H1 (cell line): ENCODE data around the gene CDKL1. TPM values are rescaled to one million over a fixed set of nuclear protein-coding genes. Genes with fewer than 3 reads are reported as not detected.

Source experiments
- CTCF ChIA-PET: fragments of 300-600 bp; sonication (Branson Sonifier 250); formaldehyde crosslinking; loops from one replicate; lab custom pipeline; 2021; ENCODE audit not compliant: partially characterized antibody; lab: Charles Lee
- POLR2A ChIA-PET: fragments of 300-600 bp; sonication (Branson Sonifier 250); formaldehyde crosslinking; loops from one replicate; lab custom pipeline; 2021; ENCODE audit warnings: inconsistent platforms; ENCODE audit not compliant: partially characterized antibody; lab: Charles Lee
- DNase-seq, 2 experiments: peaks; one replicate each; pipeline versions ENCODE4 v3.0.0 to v3.0.0-alpha.2; 2010 to 2022; ENCODE audit warnings: low spot score in 2 of 2, low read depth in 1 of 2, mixed read lengths in 1 of 2
- FAIRE-seq: peaks from 2 replicates; lab custom pipeline; 2011; peaks lifted over from hg19 to GRCh38; lab: Jason Lieb, UNC
- H2AFZ ChIP-seq: 2 replicates; pipeline ENCODE4 v1.8.1; 2012; ENCODE audit warnings: low read length, inconsistent platforms
- H2AK5ac ChIP-seq: 2 replicates; pipeline ENCODE4 v1.6.1; 2013; ENCODE audit warnings: low read depth, low read length
- H2BK120ac ChIP-seq: replicated peaks from 2 replicates; pipeline ENCODE3; 2013; ENCODE audit warnings: low read depth, low read length, inconsistent platforms
- H2BK12ac ChIP-seq: 2 replicates; pipeline ENCODE4 v1.6.1; 2013; ENCODE audit warnings: low read depth, low read length
- H2BK15ac ChIP-seq: 2 replicates; pipeline ENCODE4 v1.6.1; 2013; ENCODE audit warnings: low read length
- H2BK20ac ChIP-seq: 2 replicates; pipeline ENCODE4 v1.6.1; 2013; ENCODE audit warnings: low read length
- H2BK5ac ChIP-seq: 2 replicates; pipeline ENCODE4 v1.6.1; 2013; ENCODE audit warnings: low read depth, low read length
- H3K14ac ChIP-seq: 2 replicates; pipeline ENCODE4 v1.6.1; 2013; ENCODE audit warnings: inconsistent platforms; ENCODE audit not compliant: insufficient read length
- H3K18ac ChIP-seq: 2 replicates; pipeline ENCODE4 v1.6.1; 2013; ENCODE audit warnings: low read length; ENCODE audit errors: extremely low read depth
- H3K23ac ChIP-seq: 2 replicates; pipeline ENCODE4 v1.6.1; 2013; ENCODE audit warnings: inconsistent platforms; ENCODE audit not compliant: insufficient read length
- H3K23me2 ChIP-seq: 2 replicates; pipeline ENCODE4 v1.6.1; 2013; ENCODE audit warnings: low read depth, low read length
- H3K27ac ChIP-seq: 2 replicates; pipeline ENCODE4 v1.6.1; 2011; ENCODE audit warnings: low read depth, low read length, inconsistent platforms
- H3K27me3 ChIP-seq, 4 experiments: replicated peaks in 1 of 4; 1 replicate in 1 of 4; 2 replicates in 3 of 4; pipeline versions ENCODE4 v1.6.1 to v1.8.1; 2011 to 2013; ENCODE audit warnings: low read length in 3 of 4, mild to moderate bottlenecking in 3 of 4, inconsistent platforms in 2 of 4, mixed read lengths in 2 of 4, moderate library complexity in 1 of 4; ENCODE audit not compliant: control insufficient read depth in 3 of 4, insufficient read depth in 3 of 4; ENCODE audit errors: extremely low read depth in 1 of 4
- H3K36me3 ChIP-seq, 4 experiments: 2 replicates each; pipeline versions ENCODE4 v1.6.1 to v1.8.1; 2011 to 2013; ENCODE audit warnings: mild to moderate bottlenecking in 4 of 4, low read length in 3 of 4, moderate library complexity in 2 of 4, control low read depth in 1 of 4, inconsistent platforms in 1 of 4; ENCODE audit not compliant: insufficient read depth in 4 of 4, control insufficient read depth in 2 of 4
- H3K4ac ChIP-seq: replicated peaks from 2 replicates; pipeline ENCODE3; 2013; ENCODE audit warnings: low read length, low read depth, mixed read lengths, inconsistent platforms; ENCODE audit not compliant: insufficient read length
- H3K4me1 ChIP-seq, 4 experiments: replicated peaks in 1 of 4; 1 replicate in 1 of 4; 2 replicates in 3 of 4; pipeline versions ENCODE4 v1.6.1 to v1.8.1; 2011 to 2013; ENCODE audit warnings: low read length in 3 of 4, inconsistent platforms in 2 of 4, mixed read lengths in 1 of 4; ENCODE audit not compliant: insufficient read depth in 4 of 4, control insufficient read depth in 3 of 4
- H3K4me2 ChIP-seq, 2 experiments: 2 replicates each; pipeline versions ENCODE4 v1.6.1 to v1.8.1; 2011 to 2013; ENCODE audit warnings: low read depth in 2 of 2, low read length in 2 of 2, control low read depth in 1 of 2, inconsistent platforms in 1 of 2, mild to moderate bottlenecking in 1 of 2; ENCODE audit not compliant: insufficient read depth in 1 of 2
- H3K4me3 ChIP-seq, 4 experiments: fragments of 200-600, 300-600 bp in 1 of 4; sonication (generic), shearing (Covaris generic), sonication (Bioruptor Twin) in 1 of 4; 2 replicates each; pipeline versions ENCODE4 v1.5.1 to v1.8.1; 2011 to 2016; ENCODE audit warnings: low read length in 4 of 4, low read depth in 3 of 4, control low read depth in 2 of 4, inconsistent platforms in 2 of 4, mild to moderate bottlenecking in 2 of 4, mixed read lengths in 1 of 4, moderate library complexity in 1 of 4; ENCODE audit not compliant: insufficient read depth in 2 of 4; ENCODE audit errors: extremely low read depth in 1 of 4
- H3K56ac ChIP-seq: replicated peaks from 2 replicates; pipeline ENCODE3; 2013; ENCODE audit warnings: low read depth, mild to moderate bottlenecking, mixed read lengths, low read length, inconsistent platforms; ENCODE audit not compliant: insufficient read length
- H3K79me1 ChIP-seq: 2 replicates; pipeline ENCODE4 v1.6.1; 2013; ENCODE audit warnings: low read depth, low read length, control low read depth
- H3K79me2 ChIP-seq, 2 experiments: 2 replicates each; pipeline versions ENCODE4 v1.6.1 to v1.8.1; 2012 to 2013; ENCODE audit warnings: low read length in 2 of 2, mild to moderate bottlenecking in 2 of 2, inconsistent platforms in 1 of 2; ENCODE audit not compliant: insufficient read depth in 2 of 2, control insufficient read depth in 1 of 2
- H3K9ac ChIP-seq, 4 experiments: replicated peaks in 1 of 4; 1 replicate in 1 of 4; 2 replicates in 3 of 4; pipeline versions ENCODE4 v1.6.1 to v1.8.1; 2011 to 2013; ENCODE audit warnings: low read depth in 3 of 4, low read length in 3 of 4, control low read depth in 2 of 4, mild to moderate bottlenecking in 2 of 4, moderate library complexity in 2 of 4, inconsistent platforms in 1 of 4; ENCODE audit errors: extremely low read depth in 1 of 4
- H3K9me3 ChIP-seq, 2 experiments: 2 replicates each; pipeline versions ENCODE4 v1.6.1 to v1.8.1; 2012 to 2013; ENCODE audit warnings: mild to moderate bottlenecking in 2 of 2, moderate library complexity in 2 of 2, control low read depth in 1 of 2, inconsistent platforms in 1 of 2, low read depth in 1 of 2, low read length in 1 of 2, mixed read lengths in 1 of 2; ENCODE audit not compliant: insufficient read depth in 2 of 2
- H4K20me1 ChIP-seq, 2 experiments: replicated peaks in 1 of 2; 2 replicates each; pipeline versions ENCODE3 to v1.8.1; 2011 to 2013; ENCODE audit warnings: inconsistent platforms in 2 of 2, low read length in 2 of 2, mild to moderate bottlenecking in 1 of 2; ENCODE audit not compliant: insufficient read depth in 2 of 2, control insufficient read depth in 1 of 2
- H4K5ac ChIP-seq: 2 replicates; pipeline ENCODE4 v1.6.1; 2013; ENCODE audit warnings: low read length, low read depth, mixed read lengths, inconsistent platforms; ENCODE audit not compliant: insufficient read length
- H4K8ac ChIP-seq: 2 replicates; pipeline ENCODE4 v1.8.0; 2013; ENCODE audit warnings: mild to moderate bottlenecking, moderate library complexity, low read length, inconsistent platforms; ENCODE audit not compliant: insufficient read depth; ENCODE audit errors: extremely low read depth
- H4K91ac ChIP-seq: replicated peaks from 2 replicates; pipeline ENCODE3; 2013; ENCODE audit warnings: low read length, mixed read lengths, inconsistent platforms; ENCODE audit not compliant: insufficient read length
- ASH2L ChIP-seq: fragments of 200-600, 300-600 bp; sonication (generic); IDR thresholded peaks from one replicate; pipeline ENCODE4 v1.7.1; 2017; ENCODE audit warnings: low read length
- CHD2 ChIP-seq: IDR thresholded peaks from 2 replicates; pipeline ENCODE4 v1.6.1; 2012; ENCODE audit warnings: low read length, improper control_type of control experiment
- GABPA ChIP-seq: IDR thresholded peaks from 2 replicates; pipeline ENCODE4 v1.6.1; 2011; ENCODE audit warnings: mild to moderate bottlenecking, low read length, moderate library complexity, borderline replicate concordance; ENCODE audit not compliant: insufficient read depth
- HDAC6 ChIP-seq: IDR thresholded peaks from one replicate; pipeline ENCODE4 v1.7.1; 2012; ENCODE audit warnings: low read depth, mild to moderate bottlenecking, inconsistent platforms, low read length, moderate library complexity
- MAX ChIP-seq: IDR thresholded peaks from 2 replicates; pipeline ENCODE4 v1.6.1; 2012; ENCODE audit warnings: inconsistent platforms
- NANOG ChIP-seq: IDR thresholded peaks from 2 replicates; pipeline ENCODE4 v1.6.1; 2011; ENCODE audit warnings: low read length, low read depth, mild to moderate bottlenecking, inconsistent platforms; ENCODE audit not compliant: insufficient read depth, poor library complexity, severe bottlenecking
- SIN3A ChIP-seq, 2 experiments: IDR thresholded peaks in 1 of 2; conservative IDR thresholded peaks in 1 of 2; 2 replicates each; pipeline ENCODE4 v1.6.1; 2011 to 2012; ENCODE audit warnings: low read length in 2 of 2, improper control_type of control experiment in 1 of 2, low read depth in 1 of 2, mild to moderate bottlenecking in 1 of 2
- TEAD4 ChIP-seq: IDR thresholded peaks from 2 replicates; pipeline ENCODE4 v1.6.1; 2012; ENCODE audit warnings: low read depth, low read length, inconsistent platforms, mixed read lengths
- YY1 ChIP-seq: IDR thresholded peaks from 2 replicates; pipeline ENCODE4 v1.6.1; 2011; ENCODE audit warnings: low read depth, mild to moderate bottlenecking, low read length
- WGBS, 2 experiments: shearing (Covaris generic) in 1 of 2; methylation state at CpG; one replicate each; pipeline versions ENCODE4 v1.1.6 to v1.1.7; 2013 to 2015; ENCODE audit warnings: low lambda C conversion rate in 2 of 2, mixed read lengths in 2 of 2, inconsistent platforms in 1 of 2, low coverage in 1 of 2, missing lambda C conversion rate in 1 of 2; ENCODE audit not compliant: insufficient replicate concordance in 2 of 2, insufficient coverage in 1 of 2, insufficient read length in 1 of 2; ENCODE audit errors: extremely low coverage in 1 of 2, missing lambda C conversion rate in 1 of 2; 5-methylcytosine and 5-hydroxymethylcytosine counted together
- polyA plus RNA-seq, 7 experiments: library from polyadenylated mRNA; depleted of rRNA in 3 of 7; stranded (reverse) in 5 of 7; unstranded in 2 of 7; fragments of >200 nt in 5 of 7; fragments of 200-250 nt in 2 of 7; gene quantifications; 1 replicate in 5 of 7; 2 replicates in 1 of 7; 4 replicates in 1 of 7; pipeline versions ENCODE4 v1.2.1 to v1.2.3, GENCODE V29; 2011 to 2013; ENCODE audit warnings: missing spikeins in 2 of 7, mixed read lengths in 2 of 7
- total RNA-seq: library from RNA; stranded (reverse); fragmentation: NEBNext Ultra II Directional; extraction: Animal tissue kit (Norgen Biotek cat#: 25700); gene quantifications from 2 replicates; pipeline ENCODE4 v1.2.1, GENCODE V29; 2021

CDKL1 gene
- total and polyA plus RNA-seq, 2 of the 8 experiments (the other 6 are each of a cell fraction or from before 2014, with no cell fraction given), result 1.2 to 2.2 TPM

- no peak overlapping the region for H3K27ac ChIP-seq
- no peak overlapping the region for H3K4ac ChIP-seq
- H3K9ac ChIP-seq, result no peak overlapping the region
- H4K91ac ChIP-seq, result no peak overlapping the region
- no peaks in the 10 kb centered on the region for H3K79me2 ChIP-seq
- 43% methylated on average over 1 of the region's 1 CpG; no CpG with 5 or more reads in 1 of the 2 experiments for WGBS, 2 experiments
- H2BK12ac ChIP-seq, result no peak overlapping the region
- no peak overlapping the region for H2AK5ac ChIP-seq
- no peak overlapping the region for H2BK15ac ChIP-seq
- no peak for TF ChIP-seq CHD2
- TF ChIP-seq ASH2L, result no peak
- TF ChIP-seq YY1, result no peak
- no peak for TF ChIP-seq MAX
- TF ChIP-seq HDAC6, result no peak
- no peak for TF ChIP-seq GABPA
- no peak for TF ChIP-seq NANOG
- TF ChIP-seq TEAD4, result peak; percentile 81
- no peak for TF ChIP-seq SIN3A (conservative IDR thresholded peaks at IDR 0.05 in 1 of 2, IDR thresholded peaks at IDR 0.05 in 1 of 2; ENCODE audit: low read depth in 1 of 2, low read length in 2 of 2)
- TF ChIP-seq, all 59 proteins: peak for 1
- no peak overlapping the region for H3K23ac ChIP-seq
- H3K14ac ChIP-seq, result no peak overlapping the region
- H3K56ac ChIP-seq, result no peak overlapping the region
- H3K4me2 ChIP-seq, result no peak overlapping the region
- H2AFZ ChIP-seq, result no peak overlapping the region
- ChIA-PET POLR2A (no interaction called here), CTCF (interaction anchor here (0.7 to 1.5 kb wide), 3 partner anchors 13 to 171 kb away, joined by 3 to 6 read pairs (median 4); no protein-coding TSS in a partner anchor)
- no peaks in the 10 kb centered on the region for H3K27me3 ChIP-seq
- no peaks in the 10 kb centered on the region for H4K20me1 ChIP-seq
- no peaks in the 10 kb centered on the region for H3K79me1 ChIP-seq
- no peak overlapping the region for H4K5ac ChIP-seq
- no peak overlapping the region for H2BK20ac ChIP-seq
- DNase-seq (peak in 1 of 2 experiments; percentile 39), FAIRE-seq (no peak)
- no peaks in the 10 kb centered on the region; the same call in 1 of the 2 replicates for H3K23me2 ChIP-seq
- no peak overlapping the region for H3K18ac ChIP-seq
- H2BK5ac ChIP-seq, result no peak overlapping the region
- H4K8ac ChIP-seq, result no peak overlapping the region
- H3K9me3 ChIP-seq, result no peaks in the 10 kb centered on the region
- H3K4me1 ChIP-seq, result peaks cover 0 to 10% (median 1%) of the 10 kb centered on the region in 4 experiments; a peak in 3 of 7 replicates
- no peak overlapping the region for H2BK120ac ChIP-seq
- no peaks in the 10 kb centered on the region for H3K36me3 ChIP-seq
- H3K4me3 ChIP-seq, result no peak overlapping the region
Measured at GRCh38 chr14:50355692-50356091, 41.0 kb downstream of the CDKL1 start.
